ENCODE data around the gene VPS8.

VPS8 gene

GRCh38 chr3:184872200-184872599, 60.2 kb downstream of the VPS8 start:
- H3K27ac ChIP-seq (replicated peaks): no peak overlapping the region
- no peak overlapping the region for H3K4me3 ChIP-seq (replicated peaks; ENCODE audit: insufficient read depth, low read length)
- DNase-seq (ENCODE audit: low read depth in 1 of 2, low spot score in 1 of 2): no peak
- no peaks in the 10 kb centered on the region for H3K27me3 ChIP-seq (ENCODE audit: insufficient read depth, poor library complexity, severe bottlenecking)
- TF ChIP-seq SPI1 (IDR thresholded peaks at IDR 0.05; ENCODE audit: borderline replicate concordance, low read depth): no peak

GRCh38 chr3:184873141-184873540, 61.2 kb downstream of the VPS8 start:
- no peak overlapping the region for H3K27ac ChIP-seq (replicated peaks)
- no peak overlapping the region for H3K4me3 ChIP-seq (replicated peaks; ENCODE audit: insufficient read depth, low read length)
- no peak for DNase-seq (ENCODE audit: low read depth in 1 of 2, low spot score in 1 of 2)
- TF ChIP-seq REST (IDR thresholded peaks at IDR 0.05; ENCODE audit: insufficient replicate concordance, low read depth) (no peak), POLR2AphosphoS5 (IDR thresholded peaks at IDR 0.05; ENCODE audit: low read depth) (no peak), CTCF (IDR thresholded peaks at IDR 0.05; ENCODE audit: insufficient read depth, low read length) (no peak), SPI1 (IDR thresholded peaks at IDR 0.05; ENCODE audit: borderline replicate concordance, low read depth) (no peak), GABPA (IDR thresholded peaks at IDR 0.05; ENCODE audit: low read depth) (no peak)
- H3K27me3 ChIP-seq (ENCODE audit: insufficient read depth, poor library complexity, severe bottlenecking): no peaks in the 10 kb centered on the region

- H3K27ac ChIP-seq (replicated peaks): no peak overlapping the region
- no peak overlapping the region for H3K4me3 ChIP-seq (replicated peaks; ENCODE audit: insufficient read depth, low read length)
- peak; percentile 8 to 32 for DNase-seq (ENCODE audit: low read depth in 1 of 2, low spot score in 1 of 2)
- no peaks in the 10 kb centered on the region for H3K27me3 ChIP-seq (ENCODE audit: insufficient read depth, poor library complexity, severe bottlenecking)
- TF ChIP-seq SPI1 (IDR thresholded peaks at IDR 0.05; ENCODE audit: borderline replicate concordance, low read depth) (no peak), CTCF (IDR thresholded peaks at IDR 0.05; ENCODE audit: insufficient read depth, low read length) (peak; percentile 19), POLR2AphosphoS5 (IDR thresholded peaks at IDR 0.05; ENCODE audit: low read depth) (no peak), GABPA (IDR thresholded peaks at IDR 0.05; ENCODE audit: low read depth) (no peak), REST (IDR thresholded peaks at IDR 0.05; ENCODE audit: insufficient replicate concordance, low read depth) (no peak)
These were observed 63.0 kb downstream of the VPS8 start for GRCh38 chr3:184874709-184875644.

GRCh38 chr3:184880276-184881019, 68.5 kb downstream of the VPS8 start:
- no peak for TF ChIP-seq REST (IDR thresholded peaks at IDR 0.05; ENCODE audit: insufficient replicate concordance, low read depth)
- TF ChIP-seq CTCF (IDR thresholded peaks at IDR 0.05; ENCODE audit: insufficient read depth, low read length): no peak
- no peak for TF ChIP-seq GABPA (IDR thresholded peaks at IDR 0.05; ENCODE audit: low read depth)
- TF ChIP-seq SPI1 (IDR thresholded peaks at IDR 0.05; ENCODE audit: borderline replicate concordance, low read depth): no peak
- no peak for TF ChIP-seq POLR2AphosphoS5 (IDR thresholded peaks at IDR 0.05; ENCODE audit: low read depth)
- no peak overlapping the region for H3K4me3 ChIP-seq (replicated peaks; ENCODE audit: insufficient read depth, low read length)
- H3K27ac ChIP-seq (replicated peaks): no peak overlapping the region
- no peaks in the 10 kb centered on the region for H3K27me3 ChIP-seq (ENCODE audit: insufficient read depth, poor library complexity, severe bottlenecking)
- no peak for DNase-seq (ENCODE audit: low read depth in 1 of 2, low spot score in 1 of 2)
